K562 (cell line): ENCODE data around the gene APBB2. TPM values are rescaled to one million over a fixed set of nuclear protein-coding genes. Genes with fewer than 3 reads are reported as not detected.

Experiments used
- GTF3C2 ChIP-seq: IDR thresholded peaks from 3 replicates; pipeline ENCODE4 v1.6.1; 2011; ENCODE audit warnings: borderline replicate concordance, mild to moderate bottlenecking, moderate library complexity; ENCODE audit not compliant: insufficient read length; ENCODE audit errors: extremely low read depth
- HDAC8 ChIP-seq: fragments of 450-650 bp; IDR thresholded peaks from 2 replicates; pipeline ENCODE4 v1.6.1; 2016; ENCODE audit warnings: mild to moderate bottlenecking, missing genetic modification characterization, moderate library complexity, missing compliant biosample characterization
- SRSF3 ChIP-seq: fragments of 200-400 bp; formaldehyde crosslinking; IDR thresholded peaks from 2 replicates; pipeline ENCODE4 v1.6.1; 2016; ENCODE audit warnings: mild to moderate bottlenecking, low read length, moderate library complexity; ENCODE audit not compliant: insufficient read depth
- XRCC4 ChIP-seq: IDR thresholded peaks from one replicate; pipeline ENCODE4 v1.6.1; 2011; ENCODE audit not compliant: insufficient read depth, insufficient read length; ENCODE audit errors: extremely low read depth
- ZNF830 ChIP-seq: fragments of 250-450 bp; sonication (Bioruptor Pico); IDR thresholded peaks from 2 replicates; pipeline ENCODE4 v1.5.0; 2021; ENCODE audit warnings: mild to moderate bottlenecking
- polyA plus RNA-seq, 8 experiments: library from polyadenylated mRNA; depleted of rRNA in 4 of 8; stranded (reverse) in 5 of 8; unstranded in 3 of 8; fragments of >200 nt; fragmentation: Nextera tagmentation in 2 of 8; fragmentation: Illumina TruSeq in 1 of 8; extraction: Ambion mirVana in 2 of 8; extraction: Trizol in 1 of 8; gene quantifications; 2 replicates each; pipeline versions ENCODE4 v1.2.1 to v1.2.3, GENCODE V29; 2011 to 2014; ENCODE audit warnings: inconsistent platforms in 1 of 8, missing spikeins in 1 of 8
- total RNA-seq, 7 experiments: library from RNA; depleted of rRNA in 6 of 7; stranded (reverse); fragments of >200 nt in 6 of 7; fragmentation: Illumina TruSeq in 2 of 7; extraction: Trizol in 2 of 7; gene quantifications; 2 replicates each; pipeline versions ENCODE4 v1.2.1 to v1.2.3, GENCODE V29; 2011 to 2021; ENCODE audit warnings: low replicate concordance in 1 of 7
- TF ChIP-seq, protein P1 (sequence below): fragments of 450-650 bp; IDR thresholded peaks from 2 replicates; pipeline ENCODE4 v1.6.1; 2017; ENCODE audit warnings: antibody characterized with exemption
- TF ChIP-seq, protein P2 (sequence below), 2 experiments: fragments of 450-650 bp in 1 of 2; sonication (generic) in 1 of 2; formaldehyde crosslinking in 1 of 2; IDR thresholded peaks in 1 of 2; conservative IDR thresholded peaks in 1 of 2; 2 replicates each; pipeline versions ENCODE4 v1.6.1 to v1.8.1; 2016 to 2023; ENCODE audit warnings: mild to moderate bottlenecking in 2 of 2, moderate library complexity in 2 of 2, inconsistent platforms in 1 of 2, missing genetic modification reagents in 1 of 2
- TF ChIP-seq, protein P3 (sequence below): fragments of 450-650 bp; formaldehyde crosslinking; IDR thresholded peaks from 2 replicates; pipeline ENCODE4 v1.4.0; 2020; ENCODE audit warnings: mild to moderate bottlenecking, moderate library complexity

Gene APBB2
- total and polyA plus RNA-seq, 9 of the 15 experiments (the other 6 are each of a cell fraction or from before 2014, with no cell fraction given): 0.08 to 2.1 (median 1.4) TPM

DNA sequence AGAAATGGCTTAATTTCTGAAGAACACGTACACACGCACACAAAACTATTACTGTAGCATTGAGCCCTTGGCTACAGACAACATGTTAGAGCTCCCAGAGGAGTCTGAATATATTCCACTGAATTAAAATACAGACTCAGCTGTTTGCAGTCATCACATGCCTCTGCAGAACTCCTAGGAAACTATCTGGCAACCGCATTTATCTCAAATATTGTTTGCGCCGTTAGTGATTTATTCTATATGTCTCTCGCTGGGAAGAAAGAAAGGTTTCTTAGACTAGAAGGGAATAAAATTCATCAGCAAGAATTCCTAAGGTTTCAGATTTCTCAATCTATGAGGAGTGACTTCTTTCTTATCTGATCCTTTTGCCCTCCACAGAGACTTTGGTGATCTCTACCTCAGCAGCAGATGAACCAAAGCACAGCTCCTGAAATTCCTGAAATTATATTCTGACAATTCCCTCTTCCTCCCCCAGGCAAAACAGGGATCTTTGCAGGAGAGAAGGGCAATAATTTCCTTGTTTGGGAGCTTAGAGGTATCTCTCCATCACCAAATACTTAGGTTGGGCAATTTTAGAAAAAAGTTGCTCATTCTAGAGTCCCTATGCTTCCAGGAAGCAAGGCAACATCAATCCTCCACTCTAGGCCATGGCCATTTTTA is 199.2 kb downstream of the APBB2 start (continued):
- TF ChIP-seq, protein P1, sequence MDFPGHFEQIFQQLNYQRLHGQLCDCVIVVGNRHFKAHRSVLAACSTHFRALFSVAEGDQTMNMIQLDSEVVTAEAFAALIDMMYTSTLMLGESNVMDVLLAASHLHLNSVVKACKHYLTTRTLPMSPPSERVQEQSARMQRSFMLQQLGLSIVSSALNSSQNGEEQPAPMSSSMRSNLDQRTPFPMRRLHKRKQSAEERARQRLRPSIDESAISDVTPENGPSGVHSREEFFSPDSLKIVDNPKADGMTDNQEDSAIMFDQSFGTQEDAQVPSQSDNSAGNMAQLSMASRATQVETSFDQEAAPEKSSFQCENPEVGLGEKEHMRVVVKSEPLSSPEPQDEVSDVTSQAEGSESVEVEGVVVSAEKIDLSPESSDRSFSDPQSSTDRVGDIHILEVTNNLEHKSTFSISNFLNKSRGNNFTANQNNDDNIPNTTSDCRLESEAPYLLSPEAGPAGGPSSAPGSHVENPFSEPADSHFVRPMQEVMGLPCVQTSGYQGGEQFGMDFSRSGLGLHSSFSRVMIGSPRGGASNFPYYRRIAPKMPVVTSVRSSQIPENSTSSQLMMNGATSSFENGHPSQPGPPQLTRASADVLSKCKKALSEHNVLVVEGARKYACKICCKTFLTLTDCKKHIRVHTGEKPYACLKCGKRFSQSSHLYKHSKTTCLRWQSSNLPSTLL: no peak
- no peak for TF ChIP-seq SRSF3
- TF ChIP-seq, protein P2, sequence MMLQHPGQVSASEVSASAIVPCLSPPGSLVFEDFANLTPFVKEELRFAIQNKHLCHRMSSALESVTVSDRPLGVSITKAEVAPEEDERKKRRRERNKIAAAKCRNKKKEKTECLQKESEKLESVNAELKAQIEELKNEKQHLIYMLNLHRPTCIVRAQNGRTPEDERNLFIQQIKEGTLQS (IDR thresholded peaks at IDR 0.05): no peak
- TF ChIP-seq, protein P2 (CRISPR knock-in tag; conservative IDR thresholded peaks at IDR 0.05): no peak
- TF ChIP-seq, protein P3, sequence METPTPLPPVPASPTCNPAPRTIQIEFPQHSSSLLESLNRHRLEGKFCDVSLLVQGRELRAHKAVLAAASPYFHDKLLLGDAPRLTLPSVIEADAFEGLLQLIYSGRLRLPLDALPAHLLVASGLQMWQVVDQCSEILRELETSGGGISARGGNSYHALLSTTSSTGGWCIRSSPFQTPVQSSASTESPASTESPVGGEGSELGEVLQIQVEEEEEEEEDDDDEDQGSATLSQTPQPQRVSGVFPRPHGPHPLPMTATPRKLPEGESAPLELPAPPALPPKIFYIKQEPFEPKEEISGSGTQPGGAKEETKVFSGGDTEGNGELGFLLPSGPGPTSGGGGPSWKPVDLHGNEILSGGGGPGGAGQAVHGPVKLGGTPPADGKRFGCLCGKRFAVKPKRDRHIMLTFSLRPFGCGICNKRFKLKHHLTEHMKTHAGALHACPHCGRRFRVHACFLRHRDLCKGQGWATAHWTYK (CRISPR knock-in tag): no peak
- TF ChIP-seq XRCC4: no peak
- TF ChIP-seq ZNF830 (CRISPR knock-in tag): no peak
- TF ChIP-seq GTF3C2: no peak
- TF ChIP-seq HDAC8: no peak
